ENCODE data around the gene FSCN2. TPM values are rescaled to one million over a fixed set of nuclear protein-coding genes. Genes with fewer than 3 reads are reported as not detected.

FSCN2 gene
- total and polyA plus RNA-seq, 10 of the 15 experiments (the other 5 are each of a cell fraction or from before 2014, with no cell fraction given): 0.12 to 2.1 (median 0.65) TPM; not detected in 3

- ChIA-PET SMC1A (ENCODE audit: uncharacterized antibody, unreplicated experiment) (no interaction called here), CTCF (no interaction called here), POLR2A (no interaction called here), RAD21 (ENCODE audit: unreplicated experiment) (no interaction called here)
- intact Hi-C loops (cut with micrococcal nuclease; ENCODE audit: unreplicated experiment) (no loop called here), in situ Hi-C loops (cut with MboI) (no loop called here)
- Histone ChIP-seq H3K9ac (ENCODE audit: control insufficient read depth, insufficient read depth, low read length) (no peak overlapping the region), H3K4me2 (ENCODE audit: control insufficient read depth, insufficient read depth) (no peak overlapping the region), H3K36me3 (ENCODE audit: control insufficient read depth in 2 of 2, insufficient read depth in 2 of 2, low read length in 1 of 2) (no peaks in the 10 kb centered on the region), H3K9me3 (replicated peaks; ENCODE audit: control insufficient read depth, insufficient read depth, low read length) (no peaks in the 10 kb centered on the region), H3K27ac (ENCODE audit: control insufficient read depth, insufficient read depth) (no peak overlapping the region), H3K4me1 (ENCODE audit: control insufficient read depth, insufficient read depth, low read length) (peaks cover 7% of the 10 kb centered on the region), H4K20me1 (ENCODE audit: control insufficient read depth, insufficient read depth) (no peaks in the 10 kb centered on the region), H2AFZ (ENCODE audit: control insufficient read depth, low read depth, low read length) (no peak overlapping the region), H3K27me3 (replicated peaks in 1 of 2; ENCODE audit: control insufficient read depth in 2 of 2, insufficient read depth in 2 of 2, low read length in 1 of 2) (no peaks in the 10 kb centered on the region), H3K4me3 (no peak overlapping the region), H3K79me2 (ENCODE audit: control insufficient read depth, insufficient read depth, low read length) (no peaks in the 10 kb centered on the region; the same call in 1 of the 2 replicates)
- 88% methylated on average over 8 of the region's 8 CpGs for WGBS (ENCODE audit: insufficient coverage, insufficient replicate concordance, low lambda C conversion rate, missing lambda C conversion rate)
- DNase-seq (ENCODE audit: low read depth, low spot score) (no peak), FAIRE-seq (no peak), ATAC-seq (no peak)
- TF ChIP-seq BCLAF1 (IDR thresholded peaks at IDR 0.05) (no peak), TCF12 (IDR thresholded peaks at IDR 0.05; ENCODE audit: low read depth, low read length) (no peak), POLR2AphosphoS2 (IDR thresholded peaks at IDR 0.05; ENCODE audit: low read depth, low read length) (no peak), PAX5 (IDR thresholded peaks at IDR 0.05; ENCODE audit: borderline replicate concordance, low read depth, low read length) (no peak), SUZ12 (IDR thresholded peaks at IDR 0.05; ENCODE audit: unreplicated experiment) (no peak), ZNF384 (IDR thresholded peaks at IDR 0.05; ENCODE audit: borderline replicate concordance, low read depth, low read length) (no peak), RFX5 (IDR thresholded peaks at IDR 0.05; ENCODE audit: low read depth, low read length) (no peak), MEF2B (IDR thresholded peaks at IDR 0.05; ENCODE audit: partially characterized antibody, poor library complexity, severe bottlenecking) (no peak), GABPA (IDR thresholded peaks at IDR 0.05; ENCODE audit: low read depth) (no peak), SMAD1 (IDR thresholded peaks at IDR 0.05; ENCODE audit: low read depth, partially characterized antibody) (no peak), BACH1 (IDR thresholded peaks at IDR 0.05; ENCODE audit: borderline replicate concordance) (no peak)
- no TSS peak for BruUV-seq (replicated peaks)
Observed at GRCh38 chr17:81524865-81525159, 3.4 kb upstream of the FSCN2 start.

All from GM12878 (cell line).